Neural cell (in vitro differentiated cells): ENCODE measurements around the gene SELENOV. TPM values are rescaled to one million over a fixed set of nuclear protein-coding genes. Genes with fewer than 3 reads are reported as not detected.

Experiments
- H2AFZ ChIP-seq: fragments of 200-600, 300-800 bp; sonication (generic), shearing (Covaris generic); 2 replicates; pipeline ENCODE4 v1.6.0; 2014; ENCODE audit warnings: low read depth, mild to moderate bottlenecking, antibody characterized with exemption, low read length, moderate library complexity
- H3F3A ChIP-seq: fragments of 200-600 bp; shearing (Covaris generic); 2 replicates; pipeline ENCODE4 v1.6.1; 2016; ENCODE audit warnings: mild to moderate bottlenecking, moderate library complexity, mixed read lengths, antibody characterized with exemption, low read length; ENCODE audit not compliant: insufficient read depth, poor library complexity, severe bottlenecking
- H3K27ac ChIP-seq: fragments of 200-600, 300-800 bp; sonication (generic), shearing (Covaris generic); 2 replicates; pipeline ENCODE4 v1.5.1; 2014; ENCODE audit warnings: mild to moderate bottlenecking, low read length, moderate library complexity
- H3K27me3 ChIP-seq: fragments of 300-800, 200-600 bp; sonication (generic), shearing (Covaris generic); 2 replicates; pipeline ENCODE4 v1.6.0; 2014; ENCODE audit warnings: mild to moderate bottlenecking, low read depth, low read length, moderate library complexity; ENCODE audit not compliant: insufficient read depth
- H3K36me3 ChIP-seq: fragments of 300-800, 200-600 bp; sonication (generic), shearing (Covaris generic); 2 replicates; pipeline ENCODE4 v1.5.1; 2014; ENCODE audit warnings: mild to moderate bottlenecking, antibody characterized with exemption, low read length, moderate library complexity; ENCODE audit not compliant: insufficient read depth
- H3K4me2 ChIP-seq: fragments of 300-800, 200-600 bp; sonication (generic), shearing (Covaris generic); 2 replicates; pipeline ENCODE4 v1.6.0; 2014; ENCODE audit warnings: mild to moderate bottlenecking, low read length
- H3K4me3 ChIP-seq: fragments of 300-800, 200-600 bp; sonication (generic), shearing (Covaris generic); 2 replicates; pipeline ENCODE4 v1.5.1; 2014; ENCODE audit warnings: mild to moderate bottlenecking, low read length, moderate library complexity
- H3K79me2 ChIP-seq: fragments of 200-600 bp; shearing (Covaris generic); replicated peaks from 2 replicates; pipeline ENCODE4 v1.6.0; 2014; ENCODE audit warnings: mild to moderate bottlenecking, low read length, moderate library complexity; ENCODE audit not compliant: insufficient read depth
- H3K9ac ChIP-seq: fragments of 300-800, 200-600 bp; sonication (generic), shearing (Covaris generic); 2 replicates; pipeline ENCODE4 v1.6.1; 2016; ENCODE audit warnings: mild to moderate bottlenecking, low read length, mixed read lengths
- H3K9me2 ChIP-seq: fragments of 200-600 bp; shearing (Covaris generic); 2 replicates; pipeline ENCODE4 v1.6.1; 2016; ENCODE audit warnings: mild to moderate bottlenecking, low read length, mixed read lengths; ENCODE audit not compliant: insufficient read depth
- H3K9me3 ChIP-seq: fragments of 200-600, 300-800 bp; sonication (generic), shearing (Covaris generic); 2 replicates; pipeline ENCODE4 v1.6.1; 2016; ENCODE audit warnings: mild to moderate bottlenecking, mixed run types, low read length, moderate library complexity, mixed read lengths
- H4K20me1 ChIP-seq: fragments of 200-600 bp; shearing (Covaris generic); 2 replicates; pipeline ENCODE4 v1.6.1; 2016; ENCODE audit warnings: mild to moderate bottlenecking, mixed run types; ENCODE audit not compliant: insufficient read depth
- CTCF ChIP-seq: fragments of 450-650 bp; IDR thresholded peaks from 2 replicates; pipeline ENCODE4 v1.5.1; 2014; ENCODE audit warnings: antibody characterized with exemption, mild to moderate bottlenecking, moderate library complexity; ENCODE audit not compliant: poor library complexity, severe bottlenecking
- EP300 ChIP-seq: fragments of 450-650 bp; conservative IDR thresholded peaks from 2 replicates; pipeline ENCODE4 v1.6.1; 2014; ENCODE audit warnings: antibody characterized with exemption, mild to moderate bottlenecking, moderate library complexity; ENCODE audit not compliant: poor library complexity, severe bottlenecking
- EZH2 ChIP-seq: fragments of 200-600, 300-800 bp; shearing (Covaris generic), sonication (generic); IDR thresholded peaks from 2 replicates; pipeline ENCODE4 v1.6.1; 2014; ENCODE audit warnings: antibody characterized with exemption, low read length, borderline replicate concordance, mild to moderate bottlenecking; ENCODE audit not compliant: insufficient read depth, poor library complexity, severe bottlenecking
- MXI1 ChIP-seq: fragments of 450-650 bp; conservative IDR thresholded peaks from 2 replicates; pipeline ENCODE4 v1.6.1; 2014; ENCODE audit warnings: antibody characterized with exemption, mild to moderate bottlenecking; ENCODE audit not compliant: poor library complexity, severe bottlenecking
- POLR2AphosphoS5 ChIP-seq: IDR thresholded peaks from 2 replicates; pipeline ENCODE4 v1.6.1; 2012
- RAD21 ChIP-seq: fragments of 450-650 bp; conservative IDR thresholded peaks from 2 replicates; pipeline ENCODE4 v1.6.1; 2014; ENCODE audit warnings: antibody characterized with exemption, mild to moderate bottlenecking, moderate library complexity
- REST ChIP-seq: IDR thresholded peaks from 2 replicates; pipeline ENCODE4 v1.6.1; 2012; ENCODE audit warnings: borderline replicate concordance
- SMC3 ChIP-seq: fragments of 450-650 bp; conservative IDR thresholded peaks from 2 replicates; pipeline ENCODE4 v1.6.1; 2014; ENCODE audit warnings: antibody characterized with exemption, mild to moderate bottlenecking, moderate library complexity; ENCODE audit not compliant: poor library complexity
- TAF1 ChIP-seq: IDR thresholded peaks from 2 replicates; pipeline ENCODE4 v1.6.1; 2012; ENCODE audit warnings: low read depth
- polyA plus RNA-seq: library from polyadenylated mRNA; depleted of rRNA; stranded (reverse); fragments of >200 nt; gene quantifications from 2 replicates; pipeline ENCODE4 v1.2.3, GENCODE V29; 2014

The SELENOV gene
- polyA plus RNA-seq, 1 donor from 2014 or later, result 1.3 TPM

- no peak overlapping the region for H3K9ac ChIP-seq
- H3K79me2 ChIP-seq, result peaks cover 5% of the 10 kb centered on the region
- no peaks in the 10 kb centered on the region for H3K9me3 ChIP-seq
- H3K9me2 ChIP-seq, result no peaks in the 10 kb centered on the region
- H3K27ac ChIP-seq, result no peak overlapping the region
- no peaks in the 10 kb centered on the region for H4K20me1 ChIP-seq
- no peak overlapping the region for H2AFZ ChIP-seq
- H3K4me2 ChIP-seq, result no peak overlapping the region
- TF ChIP-seq SMC3, result no peak
- TF ChIP-seq CTCF, result no peak
- TF ChIP-seq EP300, result no peak
- TF ChIP-seq REST, result no peak
- no peak for TF ChIP-seq EZH2
- no peak for TF ChIP-seq MXI1
- no peak for TF ChIP-seq RAD21
- H3K27me3 ChIP-seq, result peaks cover 10% of the 10 kb centered on the region
- H3F3A ChIP-seq, result no peaks in the 10 kb centered on the region
- no peak overlapping the region for H3K4me3 ChIP-seq
- H3K36me3 ChIP-seq, result no peaks in the 10 kb centered on the region
Measured at GRCh38 chr19:39496063-39496462, 18.9 kb upstream of the SELENOV start.

DNA sequence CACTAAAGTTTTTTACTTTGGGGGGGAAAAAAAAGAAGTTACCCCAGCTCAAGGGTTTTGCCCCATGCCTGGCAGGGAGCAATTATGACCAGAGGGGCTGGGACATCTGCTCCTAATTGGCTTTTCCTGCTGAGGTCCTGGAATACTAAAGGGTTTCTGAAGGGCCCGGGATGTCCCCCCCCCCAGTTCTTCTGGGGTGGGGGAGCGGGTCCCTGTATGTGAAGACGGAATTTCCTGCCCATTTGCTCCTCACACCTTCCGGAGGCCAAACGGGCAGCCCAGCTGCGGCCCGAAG is 17.3 kb upstream of the SELENOV start:
- Histone ChIP-seq H3K36me3 (no peaks in the 10 kb centered on the region), H3F3A (no peaks in the 10 kb centered on the region), H3K27me3 (peaks cover 10% of the 10 kb centered on the region), H2AFZ (no peak overlapping the region), H4K20me1 (no peaks in the 10 kb centered on the region), H3K4me2 (no peak overlapping the region), H3K4me3 (peak overlapping the region; percentile 54), H3K9me2 (no peaks in the 10 kb centered on the region), H3K9me3 (no peaks in the 10 kb centered on the region), H3K79me2 (peaks cover 5% of the 10 kb centered on the region), H3K27ac (no peak overlapping the region), H3K9ac (peak overlapping the region; percentile 46)
- TF ChIP-seq POLR2AphosphoS5, result no peak
- no peak for TF ChIP-seq EZH2
- no peak for TF ChIP-seq SMC3
- no peak for TF ChIP-seq TAF1
- TF ChIP-seq CTCF, result no peak
- no peak for TF ChIP-seq EP300
- no peak for TF ChIP-seq RAD21
- TF ChIP-seq REST, result no peak
- no peak for TF ChIP-seq MXI1
